ENCODE results near the gene OTOG. TPM values are rescaled to one million over a fixed set of nuclear protein-coding genes. Genes with fewer than 3 reads are reported as not detected.

The OTOG gene
- total RNA-seq, 2 donors from 2014 or later, result not detected

DNA sequence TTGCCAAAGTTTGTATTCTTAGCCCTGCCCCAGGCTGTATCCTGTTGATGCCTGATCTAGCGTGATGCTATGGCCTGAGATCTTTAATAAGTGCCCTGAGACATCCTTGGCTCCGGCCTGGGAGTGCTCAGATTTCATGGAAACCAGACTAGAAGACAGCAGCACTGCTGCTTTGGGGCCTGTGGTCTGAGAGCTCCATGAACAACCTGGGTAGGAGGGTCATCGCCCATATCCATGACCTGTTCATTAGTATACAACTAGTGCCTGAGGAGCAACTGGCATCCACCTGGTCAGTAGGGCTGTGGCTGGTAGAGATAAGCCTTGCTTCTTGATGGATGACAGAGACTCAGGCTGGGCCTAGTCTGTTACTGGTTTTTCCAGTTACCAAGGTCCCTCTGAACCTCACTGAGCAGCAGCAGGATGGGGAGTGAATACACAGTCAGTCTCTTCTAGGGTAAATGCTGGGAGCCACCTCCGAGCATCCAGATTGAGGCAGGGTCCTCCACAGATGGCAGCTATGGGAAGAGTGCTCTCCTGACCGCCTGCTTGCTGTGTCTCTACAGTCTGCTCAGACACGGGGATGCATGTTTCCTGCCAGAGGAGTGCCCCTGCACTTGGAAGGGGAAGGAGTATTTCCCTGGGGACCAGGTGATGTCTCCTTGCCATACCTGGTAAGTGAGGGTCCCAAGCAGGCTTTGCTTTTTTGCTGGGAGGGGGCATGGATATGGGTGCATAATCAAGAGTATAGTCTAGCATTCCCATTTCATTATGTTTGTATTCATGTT lies 39.0 kb downstream of the OTOG start:
- H3K9me3 ChIP-seq, result no peaks in the 10 kb centered on the region
- H3K27ac ChIP-seq, result no peak overlapping the region
- no peak for DNase-seq
- H3K36me3 ChIP-seq, result no peaks in the 10 kb centered on the region
- intact Hi-C loops (cut with DNase I), result no loop called here
- no peak overlapping the region for H3K4me3 ChIP-seq
- no peaks in the 10 kb centered on the region for H3K4me1 ChIP-seq
- H3K9ac ChIP-seq (ENCODE audit: low read depth in 2 of 2, low read length in 2 of 2), result no peak overlapping the region
- H3K27me3 ChIP-seq, result no peaks in the 10 kb centered on the region
- TF ChIP-seq, protein P1, sequence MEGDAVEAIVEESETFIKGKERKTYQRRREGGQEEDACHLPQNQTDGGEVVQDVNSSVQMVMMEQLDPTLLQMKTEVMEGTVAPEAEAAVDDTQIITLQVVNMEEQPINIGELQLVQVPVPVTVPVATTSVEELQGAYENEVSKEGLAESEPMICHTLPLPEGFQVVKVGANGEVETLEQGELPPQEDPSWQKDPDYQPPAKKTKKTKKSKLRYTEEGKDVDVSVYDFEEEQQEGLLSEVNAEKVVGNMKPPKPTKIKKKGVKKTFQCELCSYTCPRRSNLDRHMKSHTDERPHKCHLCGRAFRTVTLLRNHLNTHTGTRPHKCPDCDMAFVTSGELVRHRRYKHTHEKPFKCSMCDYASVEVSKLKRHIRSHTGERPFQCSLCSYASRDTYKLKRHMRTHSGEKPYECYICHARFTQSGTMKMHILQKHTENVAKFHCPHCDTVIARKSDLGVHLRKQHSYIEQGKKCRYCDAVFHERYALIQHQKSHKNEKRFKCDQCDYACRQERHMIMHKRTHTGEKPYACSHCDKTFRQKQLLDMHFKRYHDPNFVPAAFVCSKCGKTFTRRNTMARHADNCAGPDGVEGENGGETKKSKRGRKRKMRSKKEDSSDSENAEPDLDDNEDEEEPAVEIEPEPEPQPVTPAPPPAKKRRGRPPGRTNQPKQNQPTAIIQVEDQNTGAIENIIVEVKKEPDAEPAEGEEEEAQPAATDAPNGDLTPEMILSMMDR (IDR thresholded peaks at IDR 0.05), result no peak

DNA sequence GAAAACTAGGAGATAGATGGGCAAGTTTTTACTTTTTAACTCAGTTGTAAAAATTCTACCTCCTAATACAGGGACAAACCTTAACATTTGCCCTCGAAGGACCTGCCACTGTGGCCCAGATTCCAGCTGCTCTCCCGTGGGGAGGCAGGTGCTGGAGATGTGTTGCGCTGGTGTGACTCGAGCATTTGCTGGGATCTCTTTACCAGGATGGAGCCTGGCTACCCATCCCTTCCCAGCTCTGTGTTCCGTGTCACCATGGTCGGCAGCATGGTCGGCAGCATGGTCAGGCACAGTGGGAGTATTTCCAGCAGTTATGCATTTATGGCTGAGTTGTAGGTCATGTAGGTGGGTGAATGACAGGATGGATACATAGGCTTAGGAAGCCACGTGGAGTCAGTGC lies 41.1 kb downstream of the OTOG start:
- no peak for DNase-seq

DNA sequence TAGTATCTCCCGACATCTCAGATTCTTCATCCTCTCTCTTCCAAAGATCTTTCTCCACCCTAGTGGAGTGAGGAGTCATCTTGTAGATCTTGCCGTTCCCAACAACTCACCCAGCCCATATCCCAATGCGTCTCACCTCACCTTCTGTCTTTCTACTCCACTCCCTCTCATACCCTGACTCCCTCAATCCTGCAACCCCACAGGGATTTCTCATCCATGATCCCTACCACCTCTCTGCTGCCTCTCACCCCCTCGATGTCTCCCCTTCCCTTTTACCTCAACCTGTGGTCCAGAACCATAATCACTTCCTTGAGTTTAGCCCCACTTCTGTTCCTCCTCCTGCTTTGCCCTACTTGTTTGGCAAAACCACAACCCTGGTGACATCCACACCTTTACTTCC lies 41.7 kb downstream of the OTOG start:
- intact Hi-C loops (cut with DNase I), result no loop called here
- DNase-seq, result no peak
- H3K27me3 ChIP-seq, result no peaks in the 10 kb centered on the region

More for the DNA sequence above, 41.1 kb downstream of the OTOG start:
- Histone ChIP-seq H3K36me3 (no peaks in the 10 kb centered on the region), H3K4me3 (no peak overlapping the region), H3K27ac (no peak overlapping the region), H3K9me3 (no peaks in the 10 kb centered on the region), H3K9ac (ENCODE audit: low read depth in 2 of 2, low read length in 2 of 2) (no peak overlapping the region), H3K4me1 (no peaks in the 10 kb centered on the region), H3K27me3 (no peaks in the 10 kb centered on the region)
- TF ChIP-seq, protein P1 (IDR thresholded peaks at IDR 0.05), result no peak
- intact Hi-C loops (cut with DNase I), result no loop called here

DNA sequence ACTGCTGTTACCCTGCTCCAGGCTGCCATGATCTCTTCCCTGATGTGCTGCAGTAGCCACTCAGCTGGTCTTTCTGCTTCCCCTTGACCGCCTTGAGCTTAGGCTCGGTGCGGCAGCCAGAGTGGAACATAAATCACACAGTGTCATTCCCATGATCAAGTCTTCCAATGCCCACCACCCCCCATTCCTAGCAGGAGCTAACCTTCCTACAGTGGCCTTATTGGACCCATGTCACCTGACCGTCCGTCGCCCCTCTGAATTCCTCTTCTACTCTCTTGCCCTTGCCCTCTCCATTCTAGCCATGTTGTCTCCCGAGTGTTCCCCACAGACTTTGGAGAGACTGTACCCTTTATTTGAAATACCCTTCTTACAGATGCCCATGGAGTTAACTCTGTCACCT lies 43.4 kb downstream of the OTOG start:
- Histone ChIP-seq H3K36me3 (no peaks in the 10 kb centered on the region), H3K9me3 (no peaks in the 10 kb centered on the region), H3K4me1 (no peaks in the 10 kb centered on the region), H3K27me3 (no peaks in the 10 kb centered on the region), H3K9ac (ENCODE audit: low read depth in 2 of 2, low read length in 2 of 2) (no peak overlapping the region), H3K27ac (no peak overlapping the region), H3K4me3 (no peak overlapping the region)
- intact Hi-C loops (cut with DNase I), result loop anchor here (10.0 kb wide), 1 partner anchor 144 kb away; the partner anchor contains the start of gene KCNC1
- no peak for DNase-seq
- TF ChIP-seq, protein P1 (IDR thresholded peaks at IDR 0.05), result no peak

More for the DNA sequence above, 41.7 kb downstream of the OTOG start:
- Histone ChIP-seq H3K9ac (ENCODE audit: low read depth in 2 of 2, low read length in 2 of 2) (no peak overlapping the region), H3K9me3 (no peaks in the 10 kb centered on the region), H3K4me3 (no peak overlapping the region), H3K4me1 (no peaks in the 10 kb centered on the region), H3K36me3 (no peaks in the 10 kb centered on the region), H3K27ac (no peak overlapping the region)
- TF ChIP-seq, protein P1 (IDR thresholded peaks at IDR 0.05), result no peak

DNA sequence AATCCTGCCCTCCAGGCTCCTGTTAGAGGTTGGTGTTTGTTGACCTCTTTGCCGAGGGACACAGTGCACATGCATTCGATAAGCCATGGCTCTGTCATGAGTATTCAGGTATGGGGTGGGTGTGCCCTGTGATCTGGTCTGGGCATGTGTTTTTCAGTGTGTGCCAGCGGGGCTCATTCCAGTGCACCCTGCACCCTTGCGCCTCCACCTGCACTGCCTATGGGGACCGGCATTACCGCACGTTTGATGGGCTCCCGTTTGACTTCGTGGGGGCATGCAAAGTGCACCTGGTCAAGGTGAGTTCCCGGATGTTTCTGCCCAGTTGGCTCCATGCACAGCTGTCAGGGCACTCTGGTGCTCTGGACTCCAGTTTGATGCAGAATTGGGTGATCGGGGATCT lies 44.2 kb downstream of the OTOG start:
- Histone ChIP-seq H3K4me3 (no peak overlapping the region), H3K9ac (ENCODE audit: low read depth in 2 of 2, low read length in 2 of 2) (no peak overlapping the region), H3K27me3 (no peaks in the 10 kb centered on the region), H3K27ac (no peak overlapping the region), H3K9me3 (no peaks in the 10 kb centered on the region), H3K36me3 (no peaks in the 10 kb centered on the region), H3K4me1 (no peaks in the 10 kb centered on the region)
- DNase-seq, result no peak
- intact Hi-C loops (cut with DNase I), result loop anchor here (10.0 kb wide), 1 partner anchor 144 kb away; the partner anchor contains the start of gene KCNC1
- TF ChIP-seq, protein P1 (IDR thresholded peaks at IDR 0.05), result no peak

Data from colonic mucosa (tissue), 4 donors.